Myocyte (in vitro differentiated cells): ENCODE results near the gene NINJ2. TPM values are rescaled to one million over a fixed set of nuclear protein-coding genes. Genes with fewer than 3 reads are reported as not detected.

Source experiments
- DNase-seq: peaks from one replicate; pipeline ENCODE4 v3.0.0-alpha.2; 2012; ENCODE audit warnings: low read depth
- total RNA-seq: library from RNA; depleted of rRNA; stranded (reverse); fragments of >200 nt; gene quantifications from 2 replicates; pipeline ENCODE4 v1.2.3, GENCODE V29; 2014

NINJ2 gene
- total RNA-seq, 1 donor from 2014 or later: 0.13 TPM

DNA sequence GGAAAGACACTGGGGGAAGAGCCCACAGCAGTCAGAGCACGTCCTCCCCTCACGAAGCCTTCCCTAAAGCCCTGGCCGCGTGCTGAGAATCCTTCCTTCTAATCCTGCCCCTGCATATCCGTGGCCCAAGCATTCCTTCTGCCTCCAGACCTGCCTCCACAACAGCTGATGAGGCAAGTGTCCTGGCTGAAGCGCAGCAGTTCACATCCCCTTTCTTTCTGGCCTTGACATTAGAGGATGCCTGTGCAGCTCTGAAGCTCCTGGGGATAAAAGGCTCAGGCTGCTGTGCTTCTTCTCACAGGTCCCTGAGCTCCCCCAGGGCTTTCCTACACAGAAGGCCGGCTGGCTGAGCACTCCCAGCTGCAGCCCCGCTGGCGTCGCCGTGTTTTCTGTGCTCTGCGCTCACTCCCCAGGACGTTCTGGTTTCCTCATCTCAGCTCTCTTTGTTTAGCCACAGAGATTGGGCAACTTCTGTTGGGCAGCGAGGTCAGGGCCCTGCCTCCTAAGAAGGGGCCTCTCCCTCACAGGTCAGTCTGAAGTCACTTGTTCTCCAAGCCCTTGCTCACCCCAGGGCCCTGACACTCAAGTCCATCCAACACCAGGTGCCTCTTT, 45.8 kb downstream of the NINJ2 start:
- DNase-seq: peak; percentile 71

- peak; percentile 50 for DNase-seq
Observed at GRCh38 chr12:615620-616019, 47.6 kb downstream of the NINJ2 start.

- peak; percentile 63 for DNase-seq
Observed at GRCh38 chr12:614411-614970, 48.8 kb downstream of the NINJ2 start.

DNA sequence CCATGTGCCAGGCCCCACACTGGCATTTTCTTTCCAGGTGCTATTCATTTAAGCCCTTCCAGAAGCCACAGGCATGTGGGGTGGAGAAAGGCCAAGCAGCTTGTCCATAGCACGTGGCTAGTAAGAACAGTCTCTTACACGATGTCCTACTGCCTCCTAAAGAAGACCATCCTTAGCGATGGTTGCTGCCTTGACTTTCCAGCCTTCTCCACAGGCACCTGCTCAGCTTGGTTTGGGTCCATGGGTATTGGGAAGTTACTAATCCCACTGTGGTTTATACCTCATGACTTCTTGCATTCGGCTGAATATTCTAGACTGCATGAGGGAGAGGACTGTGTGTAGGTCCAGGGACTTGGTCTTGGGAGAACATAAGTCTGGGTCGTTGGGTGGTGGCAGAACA, 49.2 kb downstream of the NINJ2 start:
- peak; percentile 71 for DNase-seq

DNA sequence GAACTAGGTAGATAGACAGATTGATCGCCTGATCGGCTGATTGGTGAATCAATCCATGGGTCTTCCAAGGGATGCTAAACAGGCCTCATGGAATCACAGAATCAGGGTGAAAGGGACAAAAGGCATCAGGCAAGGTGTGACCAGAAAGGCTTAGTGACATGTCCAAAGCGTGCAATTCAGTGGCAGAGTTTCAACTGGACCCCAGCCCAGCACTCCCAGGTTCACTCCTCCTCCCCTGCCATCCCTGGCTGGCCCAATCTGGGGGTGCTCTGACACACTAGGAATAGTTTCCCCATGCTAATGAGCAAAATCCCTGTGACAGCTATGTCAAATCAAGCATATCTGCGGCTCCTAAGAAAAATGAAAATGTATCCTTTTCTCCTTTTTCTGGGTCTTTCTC, 50.4 kb downstream of the NINJ2 start:
- no peak for DNase-seq

GRCh38 chr12:612293-612692, 51.0 kb downstream of the NINJ2 start:
- no peak for DNase-seq

DNA sequence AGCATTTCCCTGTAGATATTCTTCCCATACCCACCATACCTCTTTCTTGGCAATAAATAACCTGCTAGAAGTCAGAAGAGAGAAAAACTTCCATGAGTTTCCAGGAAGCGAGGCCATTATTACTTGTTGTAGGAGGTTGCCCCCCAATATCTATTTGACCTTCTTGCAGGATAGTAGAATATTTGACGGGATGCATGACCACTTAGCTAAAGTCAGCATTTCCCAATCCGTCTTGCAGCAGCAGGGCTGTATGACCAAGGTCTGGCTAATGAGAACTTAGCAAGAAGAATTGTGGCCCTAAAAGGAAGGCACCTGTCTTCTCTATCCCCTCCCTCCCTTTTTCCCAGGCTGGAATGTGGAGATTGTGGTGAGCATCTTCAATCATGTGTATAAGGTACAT, 51.5 kb downstream of the NINJ2 start:
- no peak for DNase-seq

DNA sequence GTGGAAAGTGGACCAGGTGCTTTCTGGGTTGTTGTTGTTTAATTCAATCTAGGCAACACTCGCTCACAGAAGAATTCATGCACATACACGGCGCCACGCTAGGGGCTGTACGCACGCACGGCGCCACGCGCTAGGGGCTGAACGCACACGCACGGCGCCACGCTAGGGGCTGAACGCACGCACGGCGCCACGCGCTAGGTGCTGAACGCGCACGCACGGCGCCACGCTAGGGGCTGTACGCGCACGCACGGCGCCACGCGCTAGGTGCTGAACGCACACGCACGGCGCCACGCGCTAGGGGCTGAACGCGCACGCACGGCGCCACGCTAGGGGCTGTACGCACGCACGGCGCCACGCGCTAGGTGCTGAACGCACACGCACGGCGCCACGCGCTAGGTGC, 54.3 kb downstream of the NINJ2 start:
- no peak for DNase-seq

DNA sequence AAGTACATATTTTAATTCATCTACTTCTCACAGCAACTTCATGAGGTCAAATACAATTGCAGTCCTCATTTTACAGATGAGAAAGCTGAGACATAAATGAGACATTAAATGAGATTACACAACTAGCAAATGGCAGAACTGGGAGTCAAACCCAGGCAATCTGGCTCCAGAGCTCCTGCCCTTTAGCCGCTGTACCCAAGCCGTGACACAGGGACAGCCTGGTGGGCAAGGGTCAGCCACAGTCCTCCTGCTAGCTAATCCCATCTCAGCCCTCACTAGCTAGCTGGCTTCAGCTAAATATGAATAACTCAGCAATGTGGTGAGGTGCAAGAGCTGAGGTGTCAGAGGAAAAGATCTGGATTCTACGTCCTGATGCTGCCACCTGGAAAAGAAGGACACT, 54.8 kb downstream of the NINJ2 start:
- no peak for DNase-seq

DNA sequence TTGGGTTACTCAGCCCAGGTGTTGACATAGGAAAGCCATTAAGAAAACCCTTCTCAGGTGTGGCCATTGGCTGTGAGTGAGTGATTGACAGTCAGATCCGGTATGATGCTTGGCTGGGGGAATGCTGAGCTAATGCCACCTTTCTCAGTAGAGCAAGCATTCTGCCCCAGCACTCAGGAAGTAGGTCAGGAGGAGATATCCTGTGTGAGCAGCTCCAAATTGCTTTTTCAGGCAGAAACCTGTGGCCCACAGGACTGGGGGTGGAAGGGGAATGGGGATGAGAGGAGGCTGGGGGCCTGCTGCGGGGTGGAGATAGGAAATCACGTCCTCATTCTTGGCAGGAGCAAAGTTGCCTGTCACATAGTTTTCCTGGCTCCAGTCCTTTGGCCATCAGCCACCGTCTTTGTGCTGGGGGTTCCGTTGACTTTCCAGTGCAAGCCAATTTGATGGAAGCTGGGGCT, 55.7 kb downstream of the NINJ2 start:
- no peak for DNase-seq

GRCh38 chr12:604956-605355, 58.3 kb downstream of the NINJ2 start:
- no peak for DNase-seq

- no peak for DNase-seq
Observed at GRCh38 chr12:602700-603068, 60.6 kb downstream of the NINJ2 start.

- DNase-seq: no peak
Observed at GRCh38 chr12:601976-602699, 61.1 kb downstream of the NINJ2 start.

DNA sequence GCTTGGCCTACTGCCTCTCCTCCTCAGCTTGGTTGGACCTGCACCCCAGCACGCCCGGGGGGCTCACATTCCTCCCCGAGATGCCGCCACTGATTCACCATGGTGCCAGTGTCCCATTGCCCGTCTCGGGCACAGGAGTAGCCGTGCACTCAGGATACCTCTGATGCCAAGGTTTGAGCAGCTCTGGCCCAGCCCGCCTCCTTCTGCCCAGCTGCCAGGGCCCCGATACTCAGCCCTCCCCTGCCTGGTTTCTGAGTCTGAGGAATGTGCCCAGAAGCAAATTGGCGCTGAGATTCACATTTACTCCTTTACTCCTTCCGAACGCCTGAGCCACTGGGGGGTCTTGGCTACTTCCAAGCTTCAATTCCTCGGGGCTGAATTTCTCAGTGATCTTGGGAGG, 63.5 kb downstream of the NINJ2 start:
- no peak for DNase-seq

DNA sequence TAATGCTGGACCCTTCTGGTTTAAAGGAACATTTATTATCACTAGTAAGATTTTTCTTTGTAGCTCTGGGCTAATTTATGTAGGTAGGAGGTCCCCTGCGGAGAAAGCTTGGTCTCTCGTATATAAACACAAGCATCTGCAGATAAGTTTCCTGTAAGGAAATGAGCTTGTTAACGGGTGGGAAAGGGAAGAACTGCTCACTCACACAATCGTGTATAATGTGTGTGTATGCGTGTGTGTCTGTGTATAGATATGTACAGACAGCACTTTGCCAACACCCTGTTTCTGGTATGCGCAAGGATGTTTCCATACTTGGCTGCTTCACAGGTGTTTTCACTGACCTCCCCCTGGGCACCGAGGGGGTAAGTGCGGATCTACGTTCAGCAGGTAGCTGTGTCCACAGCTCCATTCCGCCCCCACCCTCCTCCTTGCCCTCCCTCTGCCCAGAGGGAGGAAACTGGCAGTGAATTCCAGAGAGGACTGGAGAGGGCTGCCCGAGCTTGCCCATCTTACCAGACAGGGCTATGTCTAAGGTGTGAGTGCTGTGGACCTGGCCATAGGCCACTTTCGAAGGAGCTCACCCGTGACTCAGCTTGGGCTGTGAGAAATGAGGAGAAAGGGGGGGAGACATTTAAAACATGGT, 65.2 kb downstream of the NINJ2 start:
- DNase-seq: no peak

DNA sequence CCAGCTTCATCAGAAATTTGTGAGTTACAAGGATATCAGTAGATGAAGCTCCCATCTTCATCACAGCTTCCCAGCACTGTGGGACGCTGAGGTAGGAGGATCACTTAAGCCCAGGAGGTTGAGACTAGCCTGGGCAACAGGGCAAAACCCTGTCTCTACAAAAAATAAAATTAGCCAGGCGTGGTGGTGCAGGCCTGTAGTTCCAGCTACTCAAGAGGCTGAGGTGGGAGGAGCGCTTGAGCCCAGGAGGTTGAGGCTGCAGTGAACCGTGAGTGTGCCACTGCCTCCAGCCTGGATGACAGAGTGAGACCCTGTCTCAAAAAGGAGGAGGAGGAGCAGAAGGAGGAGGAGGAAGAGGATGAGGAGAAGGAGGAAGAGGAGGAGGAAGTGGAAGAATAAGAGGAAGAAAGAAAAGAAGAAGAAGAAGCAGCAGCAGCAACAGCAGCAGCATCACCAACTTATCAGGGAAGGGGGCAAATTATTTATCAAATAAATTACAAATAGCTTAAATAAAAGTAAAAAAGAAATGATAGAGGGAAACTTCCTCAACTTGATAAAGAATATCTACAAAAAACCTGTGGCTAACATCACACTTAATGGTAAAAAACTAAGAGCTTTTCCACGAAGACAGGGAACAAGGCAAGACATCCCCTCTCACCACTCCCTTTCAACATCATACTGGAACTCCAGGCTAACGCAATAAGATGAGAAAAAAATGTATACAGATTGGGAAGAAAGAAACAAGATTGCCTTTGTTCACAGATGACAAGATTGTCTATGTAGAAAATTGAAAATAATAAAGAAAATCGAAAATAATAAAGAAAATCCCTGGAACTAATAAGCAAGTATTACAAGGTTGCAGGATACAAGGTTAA, 69.6 kb downstream of the NINJ2 start:
- DNase-seq: no peak

DNA sequence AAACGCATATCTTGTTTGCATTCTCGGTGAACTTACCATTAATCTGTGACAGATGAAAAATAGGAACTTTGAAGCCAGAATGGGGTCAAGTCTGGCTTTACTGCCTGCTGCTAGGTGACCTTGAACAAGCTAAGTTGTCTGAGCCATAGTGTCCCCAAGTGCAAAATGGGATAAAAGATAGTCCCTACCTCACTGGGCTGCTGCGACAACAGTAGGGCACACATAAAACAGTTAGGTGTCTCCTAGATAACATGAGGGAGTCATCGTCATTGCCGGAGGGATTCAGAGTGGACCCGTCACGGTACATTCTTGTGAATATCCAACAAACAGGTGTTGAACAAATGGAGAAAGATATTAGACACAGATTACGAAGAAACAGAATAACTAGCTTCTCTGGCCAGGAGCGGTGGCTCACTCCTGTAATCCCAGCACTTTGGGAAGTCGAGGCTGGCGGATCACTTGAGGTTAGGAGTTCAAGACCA, 71.2 kb downstream of the NINJ2 start:
- no peak for DNase-seq

- no peak for DNase-seq
Observed at GRCh38 chr12:591167-592023, 71.8 kb downstream of the NINJ2 start.

GRCh38 chr12:590206-590750, 73.0 kb downstream of the NINJ2 start:
- no peak for DNase-seq

DNA sequence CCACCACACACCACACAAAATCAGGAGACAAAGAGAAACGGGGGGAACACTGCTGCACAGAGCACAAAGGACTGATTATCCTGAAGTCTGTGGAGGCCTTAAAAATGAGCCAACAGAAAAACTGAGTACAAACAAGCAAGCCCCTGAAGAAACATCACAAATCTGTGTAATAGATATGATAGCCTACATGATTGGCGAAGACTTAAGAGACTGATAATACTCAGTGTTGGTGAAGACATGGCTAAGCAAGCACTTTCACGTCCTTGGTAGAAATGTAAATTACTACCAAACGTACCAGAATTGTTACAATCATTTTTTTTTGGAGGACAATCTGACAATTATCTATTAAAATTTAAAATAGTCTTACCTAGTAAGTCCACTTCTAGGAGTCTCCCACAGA, 74.6 kb downstream of the NINJ2 start:
- DNase-seq: no peak
